GM21390 (cell line): ENCODE data around the gene PIN1.

Experiments used
- ATAC-seq: cut with Tn5 transposase; IDR thresholded peaks from one replicate; pipeline ENCODE4 v1.9.1; 2021; ENCODE audit not compliant: unreplicated experiment

Gene PIN1

DNA sequence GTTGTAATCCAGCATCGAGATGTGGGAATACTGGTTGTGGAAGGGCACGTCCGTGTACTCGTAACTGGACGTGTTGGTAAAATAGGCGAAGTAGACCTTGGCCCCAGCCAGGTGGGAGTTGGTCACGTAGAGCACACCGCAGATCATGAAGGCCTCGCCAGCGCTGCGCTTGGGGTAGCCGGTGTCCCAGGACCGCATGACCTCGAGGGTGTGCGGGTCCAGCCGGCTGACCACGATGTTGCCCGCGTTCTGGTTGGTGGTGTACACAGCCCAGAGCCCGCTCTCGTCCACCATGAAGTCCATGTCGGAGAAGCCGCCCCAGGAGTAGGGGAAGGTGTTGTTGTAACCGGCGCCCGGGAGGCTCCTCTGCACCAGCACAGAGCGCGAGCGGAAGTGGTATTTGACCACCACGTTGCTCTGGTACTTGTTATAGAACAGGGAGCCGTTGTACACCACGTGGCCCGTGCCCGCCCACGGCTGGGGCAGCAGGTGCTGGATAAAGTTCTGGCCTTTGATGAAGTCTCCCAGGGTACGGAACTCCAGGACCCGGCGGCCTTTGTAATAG lies 19.2 kb downstream of the PIN1 start:
- no peak for ATAC-seq

DNA sequence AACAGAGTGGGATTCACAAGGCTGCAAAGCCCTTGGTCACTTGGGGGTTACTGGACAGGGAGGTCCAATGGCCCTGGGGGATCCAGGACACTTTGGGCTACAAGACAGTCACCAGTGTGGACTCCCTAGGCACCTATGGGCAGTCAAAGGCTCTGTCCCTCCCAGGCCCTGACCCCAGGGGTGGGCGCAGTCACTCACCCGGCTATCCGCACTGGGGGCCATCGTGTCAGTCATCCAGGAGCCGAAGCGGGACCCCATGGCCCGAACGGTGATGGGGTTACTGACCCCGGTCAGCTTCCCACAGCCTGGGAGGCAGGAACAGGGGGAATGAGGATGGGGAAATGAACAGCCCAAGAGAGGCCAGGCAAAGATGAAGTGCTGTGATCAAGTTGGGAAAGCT lies 21.5 kb downstream of the PIN1 start:
- no peak for ATAC-seq

DNA sequence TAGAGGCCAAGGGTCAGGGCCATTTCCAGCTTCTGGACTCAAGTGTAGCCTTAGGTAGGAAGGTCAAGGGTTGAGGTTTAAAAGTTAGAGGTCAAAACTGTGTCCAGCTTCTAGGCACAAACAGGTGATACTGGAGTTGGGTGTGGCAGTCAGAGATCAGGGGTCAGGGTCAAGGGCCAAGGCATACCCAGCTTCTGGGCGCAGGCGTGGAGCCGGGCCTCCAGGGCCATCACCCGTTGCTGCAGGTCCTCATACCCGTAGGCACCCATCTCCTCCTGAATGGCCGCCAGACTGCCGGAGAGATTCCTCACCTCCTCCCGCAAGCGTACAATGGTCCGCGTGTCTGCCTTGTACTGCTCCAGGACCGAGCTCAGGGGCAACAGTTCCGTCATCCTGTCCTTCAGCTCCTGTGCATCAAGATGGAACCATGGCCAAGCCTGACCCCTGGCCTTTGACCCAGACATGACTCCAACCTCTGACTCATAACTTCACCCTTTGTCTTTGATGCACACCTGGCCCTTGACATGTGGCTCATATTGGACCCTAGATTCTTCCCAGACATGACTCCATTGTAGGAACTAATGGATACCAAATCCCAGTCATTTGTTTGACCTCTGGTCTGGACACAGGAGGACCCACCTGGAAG lies 22.1 kb downstream of the PIN1 start:
- ATAC-seq = no peak

- ATAC-seq = no peak
Observed at GRCh38 chr19:9857920-9858746, 23.0 kb downstream of the PIN1 start.

GRCh38 chr19:9858766-9859165 lies 23.6 kb downstream of the PIN1 start:
- ATAC-seq = no peak

- ATAC-seq = no peak
Observed at GRCh38 chr19:9860407-9860806, 25.3 kb downstream of the PIN1 start.

DNA sequence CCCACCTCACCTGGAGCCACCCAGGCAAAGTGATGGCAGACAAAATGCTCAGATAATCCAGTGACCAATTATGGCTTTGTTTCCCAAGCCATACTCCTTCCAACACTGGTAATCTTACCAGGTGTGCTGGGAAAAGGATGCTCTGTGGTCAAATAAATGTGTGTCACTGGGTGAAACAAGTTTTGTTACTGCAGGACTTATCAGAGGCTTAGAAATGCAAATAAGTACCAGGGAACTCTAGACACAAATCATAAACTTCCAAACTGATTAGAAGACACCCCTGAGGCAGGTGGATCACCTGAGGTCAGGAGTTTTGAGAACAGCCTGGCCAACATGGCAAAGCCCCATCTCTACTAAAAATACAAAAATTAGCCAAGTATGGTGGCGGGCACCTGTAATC lies 26.4 kb downstream of the PIN1 start:
- ATAC-seq = no peak

- no peak for ATAC-seq
Observed at GRCh38 chr19:9862938-9863337, 27.8 kb downstream of the PIN1 start.

GRCh38 chr19:9863759-9864158 lies 28.6 kb downstream of the PIN1 start:
- ATAC-seq = no peak

GRCh38 chr19:9865732-9866501 lies 30.8 kb downstream of the PIN1 start:
- no peak for ATAC-seq

DNA sequence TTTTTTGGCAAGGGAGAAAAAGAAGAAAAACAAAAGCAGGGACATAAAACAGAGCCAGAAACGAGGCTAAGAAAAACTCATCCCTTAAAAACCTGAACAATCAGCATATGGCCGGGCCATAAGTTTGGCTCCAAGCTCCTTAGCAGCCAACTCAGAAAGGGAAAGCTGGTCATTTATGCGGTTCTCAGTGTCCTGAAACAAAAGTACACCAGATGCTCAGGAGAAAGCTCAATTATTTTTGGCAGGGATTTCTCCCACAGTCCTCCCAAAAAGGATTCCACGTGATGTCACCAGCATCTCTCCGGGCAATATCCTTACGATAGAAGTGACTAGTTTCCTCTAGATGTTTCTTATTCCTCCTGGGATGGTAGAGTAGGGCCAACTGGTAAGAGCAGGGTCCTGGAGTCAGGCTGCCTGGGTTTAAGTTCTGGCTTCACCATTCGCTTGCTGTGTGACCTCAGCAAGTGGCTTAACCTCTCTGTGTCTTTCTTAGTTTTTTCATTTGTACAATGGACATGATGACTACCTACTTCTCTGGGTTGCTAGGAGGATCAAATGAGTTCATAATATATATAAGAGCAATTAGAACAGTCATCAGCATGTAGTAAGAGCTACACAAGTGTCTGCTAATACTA lies 34.0 kb downstream of the PIN1 start:
- no peak for ATAC-seq

- ATAC-seq = no peak
Observed at GRCh38 chr19:9871626-9872338, 36.7 kb downstream of the PIN1 start.

GRCh38 chr19:9872618-9873242 lies 37.6 kb downstream of the PIN1 start:
- ATAC-seq = no peak

GRCh38 chr19:9875031-9875627 lies 40.0 kb downstream of the PIN1 start:
- no peak for ATAC-seq

DNA sequence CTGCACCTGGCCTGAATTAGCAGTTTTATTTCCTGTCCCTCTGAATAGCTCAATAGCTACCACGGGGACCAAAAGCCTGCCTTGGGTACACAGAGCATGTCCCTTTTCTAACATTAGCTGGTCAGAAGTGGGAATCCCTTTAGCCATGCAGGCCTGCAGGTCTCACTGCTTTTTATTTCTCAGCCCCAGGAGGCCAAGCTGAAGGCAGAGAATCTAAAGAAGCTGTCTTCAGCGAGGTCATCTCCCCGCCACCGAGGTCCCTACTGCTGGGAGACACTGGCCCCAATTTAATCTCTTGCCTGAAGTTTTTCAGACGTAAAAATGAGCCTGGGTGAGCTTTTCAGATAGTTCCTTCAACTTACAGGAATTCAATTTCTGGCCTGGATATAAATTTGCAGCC lies 40.7 kb downstream of the PIN1 start:
- ATAC-seq = no peak

DNA sequence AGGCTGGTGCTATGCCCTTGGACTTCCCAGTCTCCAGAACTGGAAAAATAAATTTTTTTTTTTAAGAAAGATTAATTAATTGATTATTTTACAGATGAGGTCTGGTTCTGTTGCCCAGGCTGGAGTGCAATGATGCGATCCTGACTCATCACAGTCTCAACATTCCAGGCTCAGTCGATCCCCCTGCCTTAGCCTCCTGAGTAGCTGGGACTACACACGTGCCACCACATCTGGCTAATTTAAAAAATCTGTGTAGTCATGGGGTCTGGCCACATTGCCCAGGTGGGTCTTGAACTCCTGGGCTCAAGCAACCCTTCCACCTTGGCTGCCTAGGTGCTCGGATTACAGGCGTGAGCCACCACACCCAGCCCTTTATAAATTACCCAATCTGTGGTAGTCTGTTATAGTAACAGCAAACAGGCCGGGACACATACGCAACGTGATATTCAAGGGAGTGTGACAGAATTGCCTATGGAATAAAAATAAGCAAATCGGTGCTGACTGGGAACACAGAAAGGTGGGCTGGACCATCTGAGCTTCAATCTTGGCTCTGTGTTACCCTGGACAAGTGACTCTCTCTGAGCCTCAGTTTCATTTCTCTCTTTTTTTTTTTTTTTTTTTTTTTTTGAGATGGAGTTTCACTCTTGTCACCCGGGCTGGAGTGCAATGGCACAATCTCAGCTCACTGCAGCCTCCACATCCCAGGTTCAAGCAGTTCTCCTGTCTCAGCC lies 42.8 kb downstream of the PIN1 start:
- ATAC-seq = no peak

- no peak for ATAC-seq
Observed at GRCh38 chr19:9878511-9879196, 43.5 kb downstream of the PIN1 start.

DNA sequence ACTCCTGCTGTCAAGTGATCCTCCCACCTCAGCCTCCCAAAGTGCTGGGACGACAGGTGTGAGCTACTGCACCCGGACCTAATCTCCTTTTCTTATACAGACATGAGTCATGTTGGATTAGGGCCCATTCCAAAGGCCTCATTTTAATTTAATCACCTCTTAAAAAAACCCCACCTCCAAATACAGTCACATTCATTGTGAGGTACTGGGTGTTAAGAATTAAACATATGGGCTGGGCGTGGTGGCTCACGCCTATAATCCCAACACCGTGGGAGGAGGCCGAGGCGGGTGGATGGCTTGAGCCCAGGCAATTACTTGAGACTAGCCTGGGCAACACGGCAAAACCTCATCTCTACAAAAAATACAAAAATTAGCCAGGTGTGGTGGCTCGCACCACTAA lies 46.6 kb downstream of the PIN1 start:
- ATAC-seq = no peak
